ENCODE results near the gene CCDC152.
A peak's percentile ranks its signal among the peaks of the same experiment; 100 is the strongest.

CCDC152 gene

GRCh38 chr5:42761791-42762190 lies 5.2 kb downstream of the CCDC152 start:
- TF ChIP-seq REST (IDR thresholded peaks at IDR 0.05; ENCODE audit: low read depth) (no peak), CREB1 (IDR thresholded peaks at IDR 0.05; ENCODE audit: low read depth) (no peak)

GRCh38 chr5:42767491-42768105 lies 11.0 kb downstream of the CCDC152 start:
- TF ChIP-seq TAF1 (IDR thresholded peaks at IDR 0.05; ENCODE audit: low read depth) (no peak), TEAD4 (IDR thresholded peaks at IDR 0.05) (no peak), YY1 (IDR thresholded peaks at IDR 0.05; ENCODE audit: low read depth) (no peak), RAD21 (IDR thresholded peaks at IDR 0.05; ENCODE audit: low read depth) (peak; percentile 59)

GRCh38 chr5:42768106-42768504 lies 11.5 kb downstream of the CCDC152 start:
- TF ChIP-seq TAF1 (IDR thresholded peaks at IDR 0.05; ENCODE audit: low read depth): no peak
- no peak for TF ChIP-seq MAX (IDR thresholded peaks at IDR 0.05)
- no peak for TF ChIP-seq CEBPB (IDR thresholded peaks at IDR 0.05)
- TF ChIP-seq USF1 (IDR thresholded peaks at IDR 0.05): no peak
- TF ChIP-seq ZBTB7A (IDR thresholded peaks at IDR 0.05; ENCODE audit: low read depth): no peak
- TF ChIP-seq EGR1 (IDR thresholded peaks at IDR 0.05): no peak
- TF ChIP-seq YY1 (IDR thresholded peaks at IDR 0.05; ENCODE audit: low read depth): no peak
- no peak for TF ChIP-seq REST (IDR thresholded peaks at IDR 0.05; ENCODE audit: low read depth)

GRCh38 chr5:42770003-42770402 lies 13.4 kb downstream of the CCDC152 start:
- TF ChIP-seq REST (IDR thresholded peaks at IDR 0.05; ENCODE audit: low read depth) (no peak), ZBTB7A (IDR thresholded peaks at IDR 0.05; ENCODE audit: low read depth) (no peak), TEAD4 (IDR thresholded peaks at IDR 0.05) (no peak), MAX (IDR thresholded peaks at IDR 0.05) (no peak), YY1 (IDR thresholded peaks at IDR 0.05; ENCODE audit: low read depth) (no peak), RAD21 (IDR thresholded peaks at IDR 0.05; ENCODE audit: low read depth) (no peak), EGR1 (IDR thresholded peaks at IDR 0.05) (no peak), NFIC (IDR thresholded peaks at IDR 0.05) (no peak), TCF12 (IDR thresholded peaks at IDR 0.05; ENCODE audit: low read depth) (no peak), CEBPB (IDR thresholded peaks at IDR 0.05) (no peak), EP300 (IDR thresholded peaks at IDR 0.05; ENCODE audit: borderline replicate concordance) (no peak), USF1 (IDR thresholded peaks at IDR 0.05) (no peak), FOXM1 (IDR thresholded peaks at IDR 0.05; ENCODE audit: borderline replicate concordance, low read depth) (no peak), CREB1 (IDR thresholded peaks at IDR 0.05; ENCODE audit: low read depth) (no peak)

- TF ChIP-seq TCF12 (IDR thresholded peaks at IDR 0.05; ENCODE audit: low read depth) (no peak), REST (IDR thresholded peaks at IDR 0.05; ENCODE audit: low read depth) (no peak), EGR1 (IDR thresholded peaks at IDR 0.05) (no peak), CEBPB (IDR thresholded peaks at IDR 0.05) (no peak), CREB1 (IDR thresholded peaks at IDR 0.05; ENCODE audit: low read depth) (no peak), NFIC (IDR thresholded peaks at IDR 0.05) (no peak), EP300 (IDR thresholded peaks at IDR 0.05; ENCODE audit: borderline replicate concordance) (no peak), MAX (IDR thresholded peaks at IDR 0.05) (no peak), USF1 (IDR thresholded peaks at IDR 0.05) (no peak), ZBTB7A (IDR thresholded peaks at IDR 0.05; ENCODE audit: low read depth) (no peak), FOXM1 (IDR thresholded peaks at IDR 0.05; ENCODE audit: borderline replicate concordance, low read depth) (no peak)
Measured at GRCh38 chr5:42772265-42772993, 15.8 kb downstream of the CCDC152 start.

All from Ishikawa (cell line).